CD4-positive, alpha-beta T cell treated with Interleukin-17A for 1 hour (primary cell): ENCODE results near the gene LPP.

Experiments used
- DNase-seq: peaks from one replicate; pipeline ENCODE4 v3.0.0-alpha.2; 2020

Gene LPP

DNA sequence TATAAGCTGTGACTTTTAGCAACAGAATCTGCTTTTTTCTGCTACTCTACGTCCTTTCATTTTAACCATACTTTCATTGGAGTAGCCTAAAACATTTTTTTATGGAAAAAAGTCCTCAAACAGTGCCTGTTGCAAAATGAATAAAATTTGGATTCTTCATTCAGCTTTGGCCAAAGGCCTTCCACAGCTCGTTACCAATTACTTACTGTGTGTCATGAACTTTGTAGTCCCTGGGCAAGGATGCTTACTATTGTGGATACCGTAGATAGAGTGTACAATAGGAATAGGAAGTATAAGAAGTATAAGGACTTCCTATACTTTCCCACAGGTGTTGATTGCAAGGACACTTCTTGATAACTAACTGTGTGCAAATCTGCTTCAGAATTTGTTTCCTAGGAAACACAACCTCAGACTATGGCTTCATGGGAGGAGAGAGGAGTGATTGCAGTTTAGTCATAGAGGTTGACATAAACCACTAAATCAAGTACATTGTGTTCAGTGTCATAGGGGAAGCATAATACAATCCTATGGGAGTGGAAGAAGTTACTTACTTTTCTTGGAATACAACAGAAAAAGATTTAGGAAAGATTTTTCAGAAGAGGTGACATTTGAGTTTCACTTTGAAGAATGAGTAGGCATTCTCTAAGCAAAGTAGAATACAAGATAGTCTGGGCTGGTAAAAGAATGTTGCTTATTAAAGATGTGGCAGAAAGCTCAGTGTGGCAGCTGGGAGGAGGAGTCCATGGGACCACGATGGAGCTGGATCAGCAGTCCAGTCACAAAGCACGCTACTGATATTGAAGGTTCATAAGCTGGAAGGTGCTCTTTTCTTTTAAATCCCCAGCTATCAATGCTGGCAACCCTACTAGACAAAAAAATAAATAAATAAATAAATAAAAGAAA, 708.1 kb downstream of the LPP start:
- DNase-seq, result no peak

DNA sequence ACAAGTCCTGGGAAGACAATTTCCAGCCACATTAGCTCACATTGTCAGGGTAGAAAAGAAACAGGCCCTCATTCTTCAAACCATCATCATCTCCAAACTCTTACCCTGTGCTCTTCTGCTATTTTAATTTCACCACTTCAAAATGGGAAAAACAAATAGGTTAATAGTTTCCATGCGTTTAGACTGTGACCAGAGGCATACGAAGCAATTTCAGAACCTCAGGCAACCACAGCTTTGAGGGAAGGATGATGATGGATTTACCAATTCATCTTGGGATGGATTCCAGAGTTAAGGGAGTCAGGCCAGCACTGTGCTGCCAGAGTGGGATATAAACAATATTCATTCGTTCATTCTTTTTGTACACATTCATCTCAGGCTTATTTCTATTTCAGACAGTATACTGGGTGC, 710.0 kb downstream of the LPP start:
- no peak for DNase-seq

DNA sequence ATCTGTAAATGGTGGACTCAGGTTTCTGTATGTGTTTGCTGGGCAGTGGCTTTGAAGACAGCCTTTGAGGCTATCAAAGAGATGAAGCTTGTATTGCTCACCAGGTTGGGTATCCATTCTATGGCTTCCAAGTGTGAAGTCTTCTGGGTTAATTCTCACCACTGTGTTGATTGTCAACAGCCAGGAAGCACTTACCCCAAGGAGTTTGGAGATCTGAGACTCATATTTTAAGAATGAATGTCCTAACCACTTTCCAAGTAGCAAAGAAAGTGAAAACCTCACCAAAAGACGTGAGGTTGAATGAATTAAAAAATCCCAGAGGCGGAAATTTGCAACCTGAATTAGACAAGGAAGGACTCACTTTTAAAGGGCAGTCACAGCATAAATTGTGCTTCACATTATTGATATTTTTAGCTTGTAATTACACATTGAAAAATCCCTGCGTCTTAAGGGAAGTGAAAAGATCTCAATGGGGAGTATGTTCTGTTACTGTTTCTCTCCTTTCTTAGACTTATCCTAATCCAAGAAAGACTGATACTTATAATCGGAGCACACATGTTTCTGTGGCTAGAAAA, 713.8 kb downstream of the LPP start:
- no peak for DNase-seq

- no peak for DNase-seq
Observed at GRCh38 chr3:188868803-188869202, 714.8 kb downstream of the LPP start.

GRCh38 chr3:188869628-188870027, 715.7 kb downstream of the LPP start:
- no peak for DNase-seq

DNA sequence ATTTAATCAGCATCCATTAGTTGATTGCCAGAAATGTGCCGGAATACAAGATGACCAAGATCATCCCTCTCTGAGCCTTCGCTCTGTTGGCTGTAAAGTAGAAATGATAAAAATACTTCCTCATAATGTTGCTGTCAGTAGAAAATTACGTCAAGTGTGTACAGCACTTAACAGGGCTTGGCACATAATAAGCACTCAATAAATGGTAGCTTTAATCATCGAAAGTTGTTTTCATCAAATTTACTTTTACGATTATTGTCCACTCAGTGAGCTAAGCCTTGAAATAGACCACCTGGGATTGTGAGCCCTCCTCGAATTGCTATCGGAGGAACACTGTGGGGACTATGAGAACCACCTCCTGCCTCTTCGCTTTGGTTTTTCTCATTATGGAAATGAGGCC, 716.5 kb downstream of the LPP start:
- DNase-seq, result no peak

GRCh38 chr3:188874576-188874975, 720.6 kb downstream of the LPP start:
- DNase-seq, result no peak

DNA sequence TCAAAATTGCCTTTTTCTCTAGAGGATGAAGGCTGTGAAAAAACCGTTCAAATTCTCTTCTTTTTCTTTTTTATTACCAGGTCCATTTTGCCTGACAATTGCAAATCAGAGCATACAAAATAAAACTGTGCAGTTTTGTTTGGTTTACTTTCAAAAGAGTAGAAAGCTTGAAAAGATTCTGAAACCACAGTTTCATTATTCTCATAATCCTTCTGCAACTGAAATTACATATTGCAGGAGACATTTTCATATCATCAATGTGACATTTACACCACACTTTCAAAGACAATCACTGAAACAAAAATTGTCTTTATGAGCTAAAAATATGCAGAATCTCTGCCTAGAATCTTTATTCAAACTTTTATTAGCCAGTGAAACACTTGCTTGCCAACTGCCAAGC, 721.5 kb downstream of the LPP start:
- DNase-seq, result no peak

- DNase-seq, result no peak
Observed at GRCh38 chr3:188876370-188876769, 722.4 kb downstream of the LPP start.

DNA sequence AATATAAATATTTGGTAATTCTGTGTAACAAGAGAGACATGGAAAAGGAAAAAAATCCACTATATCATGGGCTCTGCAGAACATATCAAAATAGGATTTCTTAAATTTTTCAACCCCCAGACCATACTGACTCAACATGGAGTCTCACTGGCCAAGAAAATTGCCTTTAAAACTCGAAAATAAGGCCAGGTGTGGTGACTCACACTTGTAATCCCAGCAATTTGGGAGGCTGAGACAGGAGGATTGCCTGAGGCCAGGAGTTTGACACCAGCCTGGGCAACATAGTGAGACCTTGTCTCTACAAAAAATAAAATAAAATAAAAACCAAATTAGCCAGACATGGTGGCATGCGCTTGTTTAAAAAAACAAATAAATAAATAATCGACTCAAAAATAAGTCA, 723.4 kb downstream of the LPP start:
- DNase-seq, result no peak

DNA sequence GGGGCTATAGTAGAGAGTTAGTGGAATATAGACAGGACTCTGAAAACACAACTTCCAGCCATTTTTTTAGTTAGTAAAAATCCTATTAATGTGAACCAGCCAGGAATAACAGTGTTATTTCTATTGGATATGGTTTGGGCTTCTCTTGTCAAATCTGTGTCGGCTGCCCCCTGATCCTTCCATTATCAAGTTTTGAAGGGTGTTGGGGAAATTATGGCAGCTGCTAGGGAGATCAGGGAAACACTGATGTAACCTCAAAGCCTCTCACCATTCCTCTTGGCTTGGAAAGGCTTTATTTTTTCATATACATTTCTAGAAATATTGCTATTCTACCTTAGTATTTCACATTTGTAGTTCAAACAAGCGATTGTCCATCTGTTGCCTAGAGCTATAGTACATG, 724.1 kb downstream of the LPP start:
- DNase-seq, result no peak

GRCh38 chr3:188881954-188882641, 728.1 kb downstream of the LPP start:
- DNase-seq, result no peak

DNA sequence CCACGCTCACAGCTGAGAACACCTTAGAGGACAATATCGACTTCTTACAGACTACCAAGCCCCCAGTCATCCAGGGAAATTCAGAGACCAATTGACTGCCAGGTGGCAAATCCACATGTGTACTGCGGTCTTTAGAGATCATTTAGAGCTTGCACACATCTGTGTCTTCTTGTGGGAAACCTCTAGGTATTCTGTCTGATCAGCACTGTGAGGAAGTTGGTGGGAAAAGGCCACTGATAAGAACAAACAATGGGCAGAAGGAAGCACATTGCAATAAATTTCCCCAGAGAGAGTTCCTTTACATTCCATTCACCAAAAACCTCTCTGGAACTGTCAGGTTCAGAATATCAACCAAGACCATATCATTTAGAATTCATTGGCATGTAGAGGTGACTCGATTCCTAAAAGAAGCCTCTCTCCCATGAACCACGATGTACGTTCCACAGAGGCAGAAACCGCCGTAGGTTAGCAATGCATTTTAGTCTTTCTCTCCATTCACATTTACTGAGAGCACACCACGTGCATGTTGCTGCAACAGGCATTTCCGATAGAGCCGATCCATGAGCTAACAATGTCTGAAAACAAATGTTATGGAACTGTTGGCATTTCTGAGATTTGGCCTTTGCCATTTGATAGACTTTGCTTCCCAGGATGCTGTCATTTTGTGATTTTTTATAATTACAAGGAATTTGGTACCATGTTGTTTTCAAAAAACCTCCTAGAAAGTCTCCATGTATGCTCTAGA, 730.5 kb downstream of the LPP start:
- DNase-seq, result no peak

- no peak for DNase-seq
Observed at GRCh38 chr3:188888321-188889053, 734.5 kb downstream of the LPP start.

DNA sequence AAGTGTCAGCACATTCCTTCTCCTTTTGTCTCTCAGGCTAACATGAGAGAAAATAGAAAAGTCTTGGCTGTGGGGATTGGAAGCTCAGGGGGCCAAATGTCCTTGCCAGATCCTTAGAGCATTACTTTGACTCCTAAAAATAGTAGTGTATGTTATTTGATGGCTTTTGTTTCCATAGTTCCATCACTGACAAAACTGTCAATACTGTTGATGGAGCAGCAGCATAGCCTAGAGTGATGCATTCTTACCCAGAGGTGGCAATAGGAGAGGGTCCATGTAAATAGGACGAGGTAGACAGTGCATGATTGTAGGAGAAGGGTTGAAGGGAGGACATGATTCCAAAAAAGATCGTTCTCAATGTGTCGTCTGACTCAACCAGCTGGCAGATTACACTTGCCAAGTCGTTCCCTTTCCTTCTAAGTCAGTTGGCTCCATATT, 735.1 kb downstream of the LPP start:
- DNase-seq, result no peak

DNA sequence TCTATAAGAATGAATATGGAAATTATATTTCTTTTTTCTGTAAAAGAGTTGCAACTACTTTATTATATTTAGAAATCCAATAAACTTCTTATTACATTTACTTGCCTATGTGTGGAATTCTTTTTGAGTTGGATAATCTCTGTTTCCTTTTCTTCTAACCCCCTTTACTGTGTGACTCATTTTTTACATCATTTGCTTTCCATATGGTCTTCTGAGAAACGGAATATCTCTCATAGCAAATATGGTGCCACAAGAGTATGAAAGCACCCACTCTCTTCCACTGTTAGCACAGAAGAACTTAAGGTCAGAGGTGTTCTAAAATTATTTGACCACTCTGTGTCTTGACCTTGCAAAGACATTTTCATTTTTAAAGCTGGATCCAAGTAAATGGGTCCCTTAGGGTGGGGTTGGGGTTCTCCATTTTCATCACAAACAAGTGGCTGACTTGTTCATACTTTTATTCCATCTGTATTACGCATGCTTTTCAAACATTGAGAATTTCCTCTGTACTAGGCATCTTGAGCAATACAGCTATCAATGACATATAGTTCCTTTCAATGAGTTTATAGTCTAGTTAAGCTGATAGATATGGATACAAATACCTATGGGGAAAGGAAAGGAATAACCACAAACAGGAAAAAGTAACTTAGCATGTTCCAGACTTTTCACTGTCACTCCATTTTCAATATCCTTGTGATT, 736.8 kb downstream of the LPP start:
- no peak for DNase-seq

DNA sequence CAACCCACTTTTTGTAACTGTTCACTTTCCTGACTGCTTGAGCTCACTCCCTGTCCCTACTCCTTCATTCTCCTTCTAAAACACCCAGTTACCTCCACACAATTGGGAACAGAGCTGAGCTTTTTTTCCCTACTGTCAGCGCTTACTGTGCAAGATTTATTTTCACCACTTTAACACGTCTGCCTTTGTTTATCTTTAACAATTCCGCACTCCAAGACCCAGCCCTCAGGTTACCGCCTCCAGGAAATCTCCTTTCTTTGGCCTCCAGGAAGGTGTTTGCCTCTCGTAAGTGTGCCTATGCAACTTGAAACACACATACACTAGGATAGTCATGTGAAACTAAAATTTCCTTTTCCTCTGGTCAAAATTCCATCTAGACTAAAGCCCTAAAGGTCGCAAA, 745.9 kb downstream of the LPP start:
- no peak for DNase-seq

DNA sequence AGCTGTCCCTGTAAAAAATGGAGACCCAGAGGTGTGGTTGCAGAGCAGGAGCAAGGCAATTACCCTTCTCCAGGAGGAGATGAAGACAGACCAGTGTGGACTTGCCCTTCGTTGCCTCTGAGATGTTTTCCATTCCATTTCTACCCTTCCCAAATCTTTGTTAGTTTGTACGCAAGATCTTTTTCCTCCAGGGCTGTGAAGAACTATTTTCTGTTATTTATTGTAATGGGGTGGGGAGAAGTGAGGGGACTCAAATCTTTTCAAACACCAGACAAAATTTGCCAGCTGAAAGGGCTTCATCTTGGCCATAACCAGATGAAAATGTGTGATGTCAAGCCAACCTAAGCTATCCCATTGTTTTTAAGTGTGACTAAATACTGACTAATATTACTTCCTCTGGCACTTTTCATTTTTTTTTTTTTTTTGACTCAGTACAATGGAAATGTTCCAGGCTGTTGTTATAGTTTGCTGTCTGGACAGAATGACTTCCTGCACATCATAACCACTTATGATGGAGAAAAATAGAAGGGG, 746.5 kb downstream of the LPP start:
- DNase-seq, result no peak

- no peak for DNase-seq
Observed at GRCh38 chr3:188901126-188901525, 747.2 kb downstream of the LPP start.

- no peak for DNase-seq
Observed at GRCh38 chr3:188901671-188902287, 747.8 kb downstream of the LPP start.

DNA sequence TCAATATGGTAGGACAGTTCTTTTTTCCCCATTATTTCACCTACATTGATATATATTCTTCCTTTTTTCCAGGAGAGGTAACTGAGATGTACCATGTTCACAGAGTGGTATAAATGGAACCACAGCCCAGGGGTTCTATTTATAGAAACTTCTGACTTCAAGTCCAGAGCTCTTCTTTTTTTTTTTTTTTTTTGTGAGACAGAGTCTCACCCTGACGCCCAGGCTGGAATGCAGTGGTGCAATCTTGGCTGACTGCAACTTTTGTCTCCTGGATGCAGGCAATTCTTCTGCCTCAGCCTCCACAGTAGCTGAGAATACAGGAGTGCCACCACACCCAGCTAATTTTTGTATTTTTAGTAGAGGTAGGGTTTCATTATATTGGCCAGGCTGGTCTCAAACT, 750.7 kb downstream of the LPP start:
- DNase-seq, result no peak
